Endothelial cell (in vitro differentiated cells): Measurements from ENCODE around the gene CHCHD6. TPM values are rescaled to one million over a fixed set of nuclear protein-coding genes. Genes with fewer than 3 reads are reported as not detected.

Experiments
- DNase-seq: peaks from one replicate; pipeline ENCODE4 v3.0.0; 2021; ENCODE audit warnings: low spot score
- H3K27ac Mint-ChIP-seq: one replicate; pipeline ENCODE4 v1.8.0; 2021; ENCODE audit warnings: mixed read lengths, inconsistent platforms; ENCODE audit not compliant: unreplicated experiment
- H3K27me3 Mint-ChIP-seq: one replicate; pipeline ENCODE4 v1.8.0; 2021; ENCODE audit warnings: mild to moderate bottlenecking, moderate library complexity, mixed read lengths, inconsistent platforms; ENCODE audit not compliant: unreplicated experiment
- H3K36me3 Mint-ChIP-seq: one replicate; pipeline ENCODE4 v1.8.0; 2021; ENCODE audit warnings: mild to moderate bottlenecking, low read depth, mixed read lengths, inconsistent platforms; ENCODE audit not compliant: unreplicated experiment
- H3K4me1 Mint-ChIP-seq: one replicate; pipeline ENCODE4 v1.8.0; 2021; ENCODE audit warnings: mild to moderate bottlenecking, mixed read lengths, inconsistent platforms; ENCODE audit not compliant: unreplicated experiment
- H3K4me3 Mint-ChIP-seq: one replicate; pipeline ENCODE4 v1.8.0; 2021; ENCODE audit warnings: mild to moderate bottlenecking, mixed read lengths, inconsistent platforms; ENCODE audit not compliant: unreplicated experiment
- H3K9me3 Mint-ChIP-seq: one replicate; pipeline ENCODE4 v1.8.0; 2021; ENCODE audit warnings: mixed read lengths, inconsistent platforms; ENCODE audit not compliant: unreplicated experiment
- total RNA-seq: library from RNA; stranded (reverse); fragmentation: NEBNext Ultra II Directional; extraction: Animal tissue kit (Norgen Biotek cat#: 25700); gene quantifications from one replicate; pipeline ENCODE4 v1.2.1, GENCODE V29; 2021; ENCODE audit not compliant: unreplicated experiment
- TF ChIP-seq, protein P1 (sequence below): fragments of 200-600 bp; sonication (generic); IDR thresholded peaks from one replicate; pipeline ENCODE4 v1.5.0; 2021; ENCODE audit warnings: antibody characterized with exemption; ENCODE audit not compliant: unreplicated experiment

Gene CHCHD6
- total RNA-seq, 1 donor from 2014 or later = 9.2 TPM

DNA sequence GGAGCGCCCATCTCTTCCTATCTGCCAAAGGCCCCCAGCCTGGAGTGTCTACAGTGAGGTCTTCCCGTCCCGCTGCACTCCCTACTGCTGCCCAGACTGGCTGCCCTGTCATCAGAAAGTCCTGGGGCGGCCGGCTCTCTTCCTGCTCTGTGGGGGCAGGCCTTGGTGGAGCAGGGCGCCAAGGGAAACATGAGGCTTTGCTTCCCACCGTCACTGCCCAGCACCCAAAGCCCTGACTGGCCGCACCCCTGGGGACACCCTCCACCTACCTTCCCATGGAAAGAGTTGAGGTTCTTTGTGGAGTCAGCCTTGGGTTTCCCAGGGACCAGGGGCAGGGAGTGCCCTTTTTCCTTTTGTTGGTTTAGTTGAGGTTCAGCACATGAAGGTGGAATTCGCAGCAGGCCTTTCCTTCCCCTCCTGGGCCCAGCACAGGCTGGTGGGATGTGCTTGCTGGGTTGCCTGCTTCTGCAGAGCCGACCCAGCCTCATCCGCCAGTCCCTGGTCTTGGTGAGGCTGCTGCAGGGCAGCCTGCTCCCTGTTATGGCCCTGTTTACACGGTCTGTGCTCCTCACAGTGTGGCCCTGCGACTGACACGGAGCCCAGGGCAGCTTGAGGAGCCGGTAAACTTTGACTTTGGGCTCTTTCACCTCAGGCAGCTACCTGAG lies 227.0 kb downstream of the CHCHD6 start:
- no peak for DNase-seq
- TF ChIP-seq, protein P1, sequence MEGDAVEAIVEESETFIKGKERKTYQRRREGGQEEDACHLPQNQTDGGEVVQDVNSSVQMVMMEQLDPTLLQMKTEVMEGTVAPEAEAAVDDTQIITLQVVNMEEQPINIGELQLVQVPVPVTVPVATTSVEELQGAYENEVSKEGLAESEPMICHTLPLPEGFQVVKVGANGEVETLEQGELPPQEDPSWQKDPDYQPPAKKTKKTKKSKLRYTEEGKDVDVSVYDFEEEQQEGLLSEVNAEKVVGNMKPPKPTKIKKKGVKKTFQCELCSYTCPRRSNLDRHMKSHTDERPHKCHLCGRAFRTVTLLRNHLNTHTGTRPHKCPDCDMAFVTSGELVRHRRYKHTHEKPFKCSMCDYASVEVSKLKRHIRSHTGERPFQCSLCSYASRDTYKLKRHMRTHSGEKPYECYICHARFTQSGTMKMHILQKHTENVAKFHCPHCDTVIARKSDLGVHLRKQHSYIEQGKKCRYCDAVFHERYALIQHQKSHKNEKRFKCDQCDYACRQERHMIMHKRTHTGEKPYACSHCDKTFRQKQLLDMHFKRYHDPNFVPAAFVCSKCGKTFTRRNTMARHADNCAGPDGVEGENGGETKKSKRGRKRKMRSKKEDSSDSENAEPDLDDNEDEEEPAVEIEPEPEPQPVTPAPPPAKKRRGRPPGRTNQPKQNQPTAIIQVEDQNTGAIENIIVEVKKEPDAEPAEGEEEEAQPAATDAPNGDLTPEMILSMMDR = no peak
- Mint-ChIP-seq H3K4me3 (no peak overlapping the region), H3K27me3 (peaks cover 7% of the 10 kb centered on the region), H3K36me3 (peaks cover 3% of the 10 kb centered on the region), H3K27ac (no peak overlapping the region), H3K4me1 (peaks cover 23% of the 10 kb centered on the region), H3K9me3 (no peaks in the 10 kb centered on the region)

DNA sequence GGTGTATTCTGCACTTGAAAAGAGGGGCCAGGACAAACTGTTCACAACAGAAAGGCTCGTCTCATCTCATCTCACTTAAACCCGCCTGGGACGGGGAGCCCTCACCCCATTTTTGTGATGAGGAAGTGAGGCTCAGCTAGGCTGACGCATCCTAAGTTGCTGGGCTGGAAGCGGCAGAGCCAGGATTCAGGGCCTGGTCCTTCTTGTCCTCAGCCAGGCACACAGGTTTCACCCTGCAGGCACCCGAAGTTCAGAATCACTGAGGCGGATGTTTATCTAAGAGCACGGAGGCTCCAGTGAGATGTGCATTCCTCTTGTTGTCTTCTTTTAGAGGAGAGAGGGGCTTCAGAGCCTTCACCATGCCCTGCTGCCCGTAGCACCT lies 227.8 kb downstream of the CHCHD6 start:
- DNase-seq = no peak
- Mint-ChIP-seq H3K27me3 (peaks cover 7% of the 10 kb centered on the region), H3K27ac (no peak overlapping the region), H3K4me3 (no peak overlapping the region), H3K4me1 (peaks cover 19% of the 10 kb centered on the region), H3K9me3 (no peaks in the 10 kb centered on the region), H3K36me3 (peaks cover 3% of the 10 kb centered on the region)
- TF ChIP-seq, protein P1 = no peak

DNA sequence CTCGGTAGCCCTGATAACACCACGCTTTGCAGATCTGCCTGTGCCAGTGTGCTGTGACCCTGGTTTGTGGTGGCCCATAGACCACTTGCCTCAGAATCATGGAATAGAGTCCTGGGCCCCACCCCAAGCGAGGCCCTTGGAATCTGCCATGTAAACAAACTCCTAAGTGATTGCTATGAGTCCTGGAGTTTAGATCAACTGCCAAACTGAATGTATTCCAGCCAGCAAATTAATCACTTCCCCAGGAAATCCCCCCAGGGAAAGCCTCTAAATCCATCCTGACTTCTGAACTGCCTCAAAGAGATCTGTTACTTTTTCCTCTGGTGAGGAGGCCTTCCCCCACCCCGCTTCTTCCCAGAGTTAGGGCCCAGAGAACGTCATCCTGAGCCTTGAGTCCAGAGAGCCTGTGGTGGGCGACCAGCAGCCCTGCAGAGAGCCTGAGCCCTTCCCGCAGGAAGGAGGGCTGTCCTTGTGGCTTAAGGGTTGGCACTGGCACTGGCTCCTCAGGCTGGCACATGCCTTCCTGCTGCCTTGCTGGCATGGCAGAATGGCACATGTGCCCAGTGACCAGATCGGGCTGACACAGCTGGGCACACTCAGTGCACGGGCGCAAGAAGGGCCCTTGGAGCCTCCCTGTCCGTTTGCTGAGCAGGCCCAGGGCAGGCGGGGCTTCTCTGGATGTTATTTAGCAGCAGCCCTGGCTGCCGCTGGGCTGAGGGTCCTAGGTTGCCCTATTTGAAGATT lies 228.3 kb downstream of the CHCHD6 start:
- Mint-ChIP-seq H3K36me3 (peaks cover 3% of the 10 kb centered on the region), H3K4me1 (peaks cover 15% of the 10 kb centered on the region), H3K9me3 (no peaks in the 10 kb centered on the region), H3K27ac (no peak overlapping the region), H3K27me3 (peaks cover 8% of the 10 kb centered on the region), H3K4me3 (peak overlapping the region; percentile 28)
- no peak for DNase-seq
- TF ChIP-seq, protein P1 = no peak

DNA sequence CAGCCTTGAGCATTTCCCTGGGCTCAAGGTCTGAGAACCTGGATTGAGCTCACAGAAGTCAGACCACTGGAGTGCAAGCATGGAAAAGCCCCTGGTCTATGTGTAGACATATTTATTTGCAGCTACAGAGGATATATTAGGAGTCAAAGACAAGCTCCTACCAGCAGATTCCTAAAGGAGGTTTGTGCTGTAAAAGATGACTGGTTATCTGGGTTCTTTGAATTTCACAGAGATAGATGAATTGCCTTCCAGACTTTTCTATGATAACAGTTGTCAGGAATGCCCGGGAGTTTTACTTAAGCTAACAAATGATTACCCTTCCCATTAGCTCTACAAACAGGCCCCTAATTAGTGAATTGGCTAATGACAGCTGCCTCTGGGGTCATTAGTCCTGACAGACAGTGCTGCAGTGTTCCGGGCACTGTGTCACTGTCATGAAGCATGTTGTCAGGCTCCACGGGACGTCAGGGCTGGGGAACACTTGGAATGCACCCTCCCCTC lies 230.0 kb downstream of the CHCHD6 start:
- Mint-ChIP-seq H3K4me3 (no peak overlapping the region), H3K9me3 (no peaks in the 10 kb centered on the region), H3K27me3 (peaks cover 7% of the 10 kb centered on the region), H3K36me3 (peaks cover 3% of the 10 kb centered on the region), H3K4me1 (peaks cover 18% of the 10 kb centered on the region), H3K27ac (no peak overlapping the region)
- TF ChIP-seq, protein P1 = no peak
- DNase-seq = no peak

DNA sequence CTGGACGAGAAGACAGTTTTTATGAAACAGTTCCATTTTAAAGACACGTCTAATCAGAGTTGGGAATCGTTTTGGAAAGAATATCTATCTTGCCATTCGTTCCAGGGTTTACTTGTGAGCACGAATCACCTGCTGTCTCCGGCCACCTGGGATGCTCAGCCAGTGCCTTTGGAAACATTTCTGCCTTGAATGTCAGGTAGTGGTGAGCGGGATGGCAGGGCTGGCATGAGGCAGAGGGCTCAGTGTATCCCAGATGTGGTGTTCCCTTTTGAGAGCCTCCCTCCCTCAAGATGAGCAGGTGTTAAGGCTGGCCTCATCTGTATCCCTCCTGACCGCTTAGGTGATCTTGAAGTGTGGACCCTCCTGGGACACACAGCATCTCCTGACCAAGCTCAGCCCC lies 231.0 kb downstream of the CHCHD6 start:
- H3K9me3 Mint-ChIP-seq = no peaks in the 10 kb centered on the region
- DNase-seq = no peak
- TF ChIP-seq, protein P1 = no peak
- H3K36me3 Mint-ChIP-seq = no peaks in the 10 kb centered on the region
- no peak overlapping the region for H3K27ac Mint-ChIP-seq
- H3K4me1 Mint-ChIP-seq = peaks cover 22% of the 10 kb centered on the region
- H3K4me3 Mint-ChIP-seq = no peak overlapping the region
- peaks cover 7% of the 10 kb centered on the region for H3K27me3 Mint-ChIP-seq
